HG02981 (cell line): Measurements from ENCODE around the gene MTF1.
"Not testable (repeated sequence)": the region's sequence is repeated elsewhere in the genome, so short reads cannot be mapped to it uniquely, and the experiment has no call there.

ENCODE experiments used
- ATAC-seq: cut with Tn5 transposase; IDR thresholded peaks from one replicate; pipeline ENCODE4 v1.9.1; 2021; ENCODE audit warnings: mild to moderate bottlenecking, moderate library complexity; ENCODE audit not compliant: unreplicated experiment

The MTF1 gene

DNA sequence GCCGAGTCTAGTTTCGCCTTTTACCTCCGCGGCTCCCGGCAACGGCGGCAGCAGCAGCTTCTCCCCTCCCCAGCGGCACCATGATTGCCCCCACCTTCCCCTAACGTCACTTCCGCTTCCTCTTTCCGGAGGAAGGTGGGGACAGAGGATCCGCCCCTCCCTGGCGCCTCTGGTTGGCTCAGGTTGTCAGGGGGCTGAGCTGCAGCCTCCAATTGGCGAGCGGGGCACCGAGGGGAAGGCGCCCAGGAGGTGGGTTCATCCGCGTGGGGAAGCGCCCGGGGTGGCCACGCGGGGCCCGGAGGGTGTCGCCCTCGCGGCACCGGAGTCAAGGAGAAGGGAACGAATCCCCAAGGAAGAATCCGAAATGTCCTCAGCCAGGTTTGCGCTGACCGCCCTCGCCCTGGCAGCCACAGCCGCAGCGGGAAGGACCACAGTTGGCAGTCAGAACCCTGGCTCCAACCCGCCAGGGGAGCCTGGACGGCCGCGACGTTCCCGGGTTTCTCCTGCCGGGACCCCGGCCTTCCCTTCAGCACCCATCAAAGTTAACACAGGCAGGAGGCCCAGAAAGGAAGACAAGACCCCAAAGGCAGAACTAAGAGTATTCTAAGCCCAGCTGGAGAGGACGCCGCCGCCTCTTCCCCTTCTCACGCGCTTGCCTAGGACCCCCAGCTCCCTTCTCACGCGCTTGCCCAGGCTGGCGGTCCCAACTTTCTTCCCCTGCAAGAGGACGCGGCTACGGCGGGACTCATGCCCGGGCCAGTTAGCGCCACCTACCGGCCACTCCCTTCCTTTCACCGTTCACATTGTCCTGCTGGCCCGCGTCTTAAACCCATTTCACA, at the start of gene MTF1:
MTF1 (minus strand) TSS at position 86 of the 839 bp plus-strand sequence. CDS start 1,934 bp downstream, outside the sequence.
- peak; percentile 94 for ATAC-seq

DNA sequence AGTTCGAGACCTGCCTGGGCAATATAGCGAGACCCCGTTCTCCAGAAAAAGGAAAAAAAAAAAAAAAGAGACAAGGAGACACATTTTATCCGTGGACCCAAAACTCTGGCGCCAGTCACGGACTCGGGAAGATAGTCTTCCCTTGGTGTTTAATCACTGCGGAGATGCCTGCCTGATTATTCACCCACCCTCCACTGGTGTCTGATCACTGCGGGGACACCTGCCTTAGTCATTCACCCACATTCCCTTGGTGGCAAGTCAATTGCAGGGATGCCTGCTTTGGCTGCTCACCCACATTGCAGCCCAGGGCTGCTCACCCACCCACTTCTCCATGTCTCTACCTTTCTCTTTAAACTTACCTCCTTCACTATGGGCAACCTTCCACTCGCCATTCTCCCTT, 49.1 kb upstream of the MTF1 start:
- not testable (repeated sequence) for ATAC-seq

DNA sequence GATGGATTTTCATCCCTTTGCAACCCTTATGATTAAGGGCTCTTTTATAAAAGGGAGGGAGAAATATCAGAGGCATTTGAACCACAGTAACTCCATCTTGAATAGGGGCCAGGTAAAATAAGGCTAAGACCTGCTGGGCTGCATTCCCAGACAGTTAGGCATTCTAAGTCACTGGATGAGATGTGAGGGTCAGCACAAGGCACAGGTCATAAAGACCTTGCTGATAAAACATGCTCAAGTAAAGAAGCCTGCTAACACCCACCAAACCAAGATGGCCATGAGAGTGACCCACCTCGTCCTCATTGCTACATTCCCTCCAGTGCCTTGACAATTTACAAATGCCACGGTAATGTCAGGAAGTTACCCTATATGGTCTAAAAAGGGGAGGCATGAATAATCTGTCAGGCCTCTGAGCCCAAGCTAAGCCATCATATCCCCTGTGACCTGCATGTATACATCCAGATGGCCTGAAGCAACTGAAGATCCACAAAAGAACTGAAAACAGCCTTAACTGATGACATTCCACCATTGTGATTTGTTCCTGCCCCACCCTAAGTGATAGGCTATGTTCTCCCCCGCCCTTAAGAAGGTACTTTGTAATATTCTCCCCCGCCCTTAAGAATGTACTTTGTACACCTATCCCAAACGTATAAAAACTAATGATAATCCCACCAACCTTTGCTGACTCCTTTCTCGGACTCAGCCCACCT, 48.2 kb upstream of the MTF1 start:
- not testable (repeated sequence) for ATAC-seq

- ATAC-seq, result not testable (repeated sequence)
These were observed 47.2 kb upstream of the MTF1 start for GRCh38 chr1:37906591-37906990.

- ATAC-seq, result no peak
These were observed 46.3 kb upstream of the MTF1 start for GRCh38 chr1:37905727-37906126.

DNA sequence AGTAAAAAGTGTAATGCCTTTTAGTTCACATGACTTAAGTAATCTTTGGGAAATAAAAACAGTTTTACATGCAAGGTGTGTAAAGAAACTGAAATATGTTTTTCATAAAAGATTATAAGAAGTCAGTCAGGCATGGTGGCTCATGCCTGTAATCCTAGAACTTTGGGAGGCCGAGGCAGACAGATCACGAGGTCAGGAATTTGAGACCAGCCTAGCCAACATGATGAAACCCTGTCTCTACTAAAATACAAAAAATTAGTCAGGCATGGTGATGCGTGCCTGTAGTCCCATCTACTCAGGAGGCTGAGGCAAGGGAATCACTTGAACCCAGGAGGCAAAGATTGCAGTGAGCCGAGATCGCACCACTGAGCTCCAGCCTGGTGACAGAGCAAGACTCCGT, 44.5 kb upstream of the MTF1 start:
- not testable (repeated sequence) for ATAC-seq

DNA sequence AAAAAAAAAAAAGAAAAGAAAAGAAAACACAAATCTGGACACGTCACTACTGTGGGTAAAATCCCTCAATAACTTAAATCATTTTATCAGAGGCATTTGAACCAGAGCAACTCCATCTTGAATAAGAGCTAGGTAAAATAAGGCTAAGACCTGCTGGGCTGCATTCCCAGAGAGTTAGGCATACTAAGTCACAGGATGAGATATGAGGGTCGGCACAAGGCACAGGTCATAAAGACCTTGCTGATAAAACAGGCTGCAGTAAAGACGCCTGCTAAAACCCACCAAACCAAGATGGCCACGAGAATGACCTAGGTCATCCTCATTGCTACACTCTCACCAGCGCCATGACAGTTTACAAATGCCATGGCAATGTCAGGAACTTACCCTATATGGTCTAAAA, 43.6 kb upstream of the MTF1 start:
- ATAC-seq, result no peak

DNA sequence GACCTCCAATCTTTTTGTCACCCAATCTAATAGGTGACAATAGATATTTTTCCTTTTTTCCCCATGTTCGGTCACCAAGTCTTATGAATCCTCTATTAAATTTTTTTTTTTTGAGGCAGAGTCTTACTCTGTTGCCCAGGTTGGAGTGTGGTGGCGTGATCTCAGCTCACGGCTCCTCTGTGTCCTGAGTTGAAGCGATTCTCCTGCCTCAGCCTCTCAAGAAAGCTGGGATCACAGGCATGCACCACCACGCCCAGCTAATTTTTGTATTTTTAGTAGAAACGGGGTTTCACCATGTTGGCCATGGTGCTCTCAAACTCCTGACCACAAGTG, 42.5 kb upstream of the MTF1 start:
- ATAC-seq, result no peak

GRCh38 chr1:37901191-37901892, 42.0 kb upstream of the MTF1 start:
- ATAC-seq, result peak; percentile 80

GRCh38 chr1:37897563-37897962, 38.2 kb upstream of the MTF1 start:
- ATAC-seq, result not testable (repeated sequence)

DNA sequence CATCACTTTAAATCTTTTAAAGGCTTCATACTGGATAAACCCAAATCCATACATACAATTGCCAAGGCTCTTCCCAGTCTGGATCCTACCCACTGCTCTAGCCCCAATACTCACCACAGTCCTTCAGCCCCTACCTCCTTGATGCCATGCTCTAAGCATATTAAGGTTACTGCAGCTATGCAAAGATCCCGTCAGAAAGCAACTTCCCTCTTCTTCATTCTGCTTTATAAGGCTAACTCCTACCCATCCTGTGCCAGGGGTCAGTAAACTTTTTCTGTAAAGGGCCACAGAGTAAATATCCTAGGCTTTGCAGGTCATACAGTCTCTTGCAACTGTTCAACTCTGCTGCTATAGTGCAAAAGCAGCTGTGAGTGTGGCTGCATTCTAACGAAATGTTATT, 34.3 kb upstream of the MTF1 start:
- no peak for ATAC-seq

DNA sequence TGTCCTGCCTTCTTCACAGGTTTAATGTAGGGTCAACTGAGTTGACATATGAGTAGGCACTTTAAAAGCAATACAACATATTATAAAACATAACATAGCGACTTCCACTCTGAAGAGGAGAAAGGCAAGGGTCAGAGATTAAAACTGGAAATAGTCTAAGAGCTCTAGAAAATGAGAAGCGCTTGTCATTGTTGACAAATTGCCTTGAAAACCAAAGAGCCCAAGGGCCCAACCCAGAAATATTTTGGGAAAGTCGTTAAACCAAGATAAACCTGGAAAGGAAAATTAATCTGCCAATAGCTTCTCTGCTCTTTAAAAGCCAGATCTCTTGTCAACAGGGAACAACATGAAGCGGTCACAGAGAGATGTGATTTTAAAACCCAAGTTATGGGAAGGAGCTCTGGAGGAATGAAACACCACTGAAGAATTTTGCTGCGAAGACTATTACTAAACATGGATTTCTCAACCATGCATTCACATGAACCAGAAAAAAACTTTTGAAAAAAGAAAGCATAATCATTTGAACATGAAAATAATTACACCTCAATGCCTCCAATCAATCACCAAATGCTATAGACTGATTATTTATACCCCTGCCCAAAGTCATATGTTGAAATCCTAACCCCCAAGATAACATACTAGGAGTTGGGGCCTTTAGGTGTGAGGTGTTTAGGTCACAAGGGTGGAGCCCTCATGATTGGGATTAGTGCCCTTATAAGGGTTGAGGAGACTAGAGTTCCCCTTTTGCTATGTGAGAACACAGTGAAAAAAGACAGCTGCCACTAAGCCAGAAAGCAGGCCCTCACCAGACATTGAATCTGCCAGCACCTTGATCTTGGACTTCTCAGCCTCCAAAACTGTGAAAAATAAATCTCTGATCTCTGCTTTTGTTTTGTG, 33.0 kb upstream of the MTF1 start:
- no peak for ATAC-seq

- ATAC-seq, result no peak
These were observed 31.1 kb upstream of the MTF1 start for GRCh38 chr1:37890378-37891014.

GRCh38 chr1:37888022-37888700, 28.8 kb upstream of the MTF1 start:
- ATAC-seq, result no peak

DNA sequence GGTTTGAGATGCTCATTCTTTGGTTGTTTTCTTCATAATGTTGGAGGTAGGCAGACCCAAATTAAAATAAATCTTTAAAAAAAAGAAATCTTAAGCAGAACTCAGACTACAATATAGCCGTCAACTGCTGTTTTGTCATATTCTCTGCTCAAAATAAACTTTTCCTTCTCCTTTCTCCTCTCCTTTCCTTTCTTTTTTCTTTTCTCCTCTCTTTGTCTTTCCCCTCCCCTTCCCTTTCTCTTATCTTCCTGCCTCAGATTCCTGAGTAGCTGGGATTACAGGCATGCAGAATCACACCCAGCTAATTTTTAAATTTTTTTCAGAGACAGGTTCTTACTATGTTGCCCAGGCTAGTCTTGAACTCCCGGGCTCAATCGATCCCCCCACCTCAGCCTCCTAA, 24.8 kb upstream of the MTF1 start:
- no peak for ATAC-seq

DNA sequence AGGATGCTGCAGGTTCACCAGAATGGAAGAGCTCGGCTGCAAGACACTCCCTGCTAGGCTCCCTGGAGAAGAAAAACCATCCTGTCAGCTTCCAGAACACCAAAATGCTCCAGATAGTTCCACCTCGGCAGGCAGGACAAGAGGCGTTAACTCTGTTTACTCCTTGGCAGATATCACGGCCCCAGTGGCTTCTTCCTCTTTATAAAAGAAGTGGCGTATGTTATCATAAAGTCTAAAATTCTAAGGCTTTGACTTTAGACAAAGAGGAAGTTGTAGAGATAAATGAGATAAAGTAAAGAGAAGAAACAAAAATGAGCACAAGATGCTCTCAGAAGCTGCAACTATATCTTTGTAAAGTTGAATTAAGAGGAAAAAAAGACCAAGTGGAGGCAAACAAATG, 24.3 kb upstream of the MTF1 start:
- ATAC-seq, result no peak

- ATAC-seq, result no peak
These were observed 20.5 kb upstream of the MTF1 start for GRCh38 chr1:37879865-37880264.

GRCh38 chr1:37878071-37878470, 18.7 kb upstream of the MTF1 start:
- ATAC-seq, result no peak

- no peak for ATAC-seq
These were observed 16.4 kb upstream of the MTF1 start for GRCh38 chr1:37875833-37876232.

GRCh38 chr1:37872692-37873091, 13.3 kb upstream of the MTF1 start:
- ATAC-seq, result no peak
